HTERT RPE-1 (cell line): ENCODE results near the gene SPAG17.

Source experiments
- in situ Hi-C: fragments of 300-500 bp; cut with MboI; formaldehyde crosslinking; loops from 4 replicates; pipeline ENCODE4 v1.14.3; 2020; ENCODE audit warnings: low sequenced_read_pairs

Gene SPAG17

GRCh38 chr1:118185084-118185832, at the start of gene SPAG17:
Gene SPAG17 (minus strand): TSS chr1:118185228. CDS start chr1:118185157, 71 bp downstream.
- in situ Hi-C loops, result no loop called here

- in situ Hi-C loops, result no loop called here
Measured at GRCh38 chr1:118225471-118225870, 40.4 kb upstream of the SPAG17 start.

DNA sequence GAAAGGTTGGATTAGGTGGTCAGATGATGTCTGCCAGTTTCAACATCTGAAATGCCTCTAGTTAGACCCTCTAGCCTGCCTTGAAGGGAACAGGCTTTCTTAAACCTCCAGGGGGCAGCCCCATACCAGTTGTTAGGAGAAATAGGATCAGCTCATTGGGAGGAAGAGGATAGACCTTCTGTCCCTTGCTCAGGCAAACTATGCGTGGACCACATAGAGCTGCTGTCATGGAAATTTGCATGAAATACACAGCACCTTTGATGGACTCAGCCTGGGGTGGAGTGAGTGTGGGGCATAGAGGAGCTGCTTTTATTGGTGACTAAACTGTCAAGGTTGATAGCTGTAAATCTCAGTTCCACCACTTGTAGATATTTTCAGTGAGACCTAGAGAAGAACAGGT, 38.4 kb upstream of the SPAG17 start:
- in situ Hi-C loops, result no loop called here

GRCh38 chr1:118219438-118219837, 34.4 kb upstream of the SPAG17 start:
- in situ Hi-C loops, result no loop called here

- in situ Hi-C loops, result no loop called here
Measured at GRCh38 chr1:118217141-118217838, 32.3 kb upstream of the SPAG17 start.

DNA sequence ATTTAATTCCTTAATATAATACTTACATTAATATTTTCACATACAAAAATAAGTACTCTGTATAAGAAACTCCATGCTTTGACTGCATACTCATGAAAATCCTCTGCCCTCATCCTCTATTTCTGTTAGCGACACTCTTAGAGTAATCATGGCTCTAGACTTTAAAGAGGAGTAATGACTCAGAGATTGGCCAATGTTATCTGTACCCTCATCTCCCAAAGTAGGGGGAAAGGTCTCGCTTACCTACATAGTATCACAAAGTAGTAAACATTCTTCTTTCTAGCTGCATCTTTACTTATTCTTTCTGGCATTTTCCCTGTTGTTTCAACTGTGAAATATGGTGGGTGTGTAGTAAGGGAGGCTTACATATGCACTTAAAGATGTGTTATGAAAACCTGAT, 29.8 kb upstream of the SPAG17 start:
- in situ Hi-C loops, result no loop called here

DNA sequence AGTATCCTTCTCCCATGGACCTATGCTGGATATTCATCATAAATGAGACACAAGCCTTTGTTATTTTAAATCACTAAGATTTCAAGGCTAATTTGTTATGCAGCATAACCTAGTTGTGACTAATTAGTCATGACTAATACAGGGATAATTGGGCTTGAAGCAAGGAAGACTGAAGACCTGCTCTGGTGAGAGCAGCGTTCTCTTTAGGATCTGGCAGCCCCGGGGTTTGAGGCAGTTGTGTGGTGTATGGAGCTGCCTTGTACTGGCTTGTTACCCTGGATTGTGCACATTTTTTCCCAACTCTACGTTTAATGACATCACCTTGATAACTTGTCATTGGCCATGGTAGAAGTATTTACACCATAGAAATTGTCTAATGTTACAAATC, 25.7 kb upstream of the SPAG17 start:
- in situ Hi-C loops, result no loop called here

DNA sequence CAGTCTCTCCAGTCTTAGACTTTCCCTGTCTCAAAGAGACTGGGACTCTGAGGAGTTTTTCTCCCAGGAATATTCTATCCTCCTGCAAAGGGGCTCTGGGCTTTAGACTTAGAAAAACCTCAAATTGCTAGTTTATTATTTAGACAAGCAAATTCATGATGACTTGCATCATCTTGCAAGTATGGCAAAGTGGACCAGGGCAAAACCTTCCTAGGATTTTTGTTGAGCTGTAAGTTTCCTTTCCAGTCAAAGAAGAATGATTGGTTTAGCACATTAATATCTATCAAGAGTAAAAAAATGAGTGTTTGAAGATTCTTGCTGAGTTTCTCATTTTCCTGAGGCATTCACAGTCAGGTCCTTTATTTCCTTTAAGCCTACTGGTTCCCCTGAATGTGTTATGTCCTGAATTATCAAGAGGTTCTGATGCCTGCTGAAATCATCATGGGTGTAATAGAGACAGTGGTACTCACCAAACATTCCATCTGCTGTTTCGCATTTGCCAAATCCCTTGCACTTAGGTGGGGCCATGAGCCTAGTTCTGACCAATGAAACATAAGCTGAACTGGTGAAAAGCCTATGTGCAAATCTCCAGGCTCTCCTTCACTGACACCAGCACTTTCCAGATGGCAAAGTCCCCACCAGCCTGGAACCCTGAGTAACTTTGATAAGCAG, 25.2 kb upstream of the SPAG17 start:
- in situ Hi-C loops, result no loop called here

- in situ Hi-C loops, result no loop called here
Measured at GRCh38 chr1:118209648-118210047, 24.6 kb upstream of the SPAG17 start.

GRCh38 chr1:118206966-118207365, 21.9 kb upstream of the SPAG17 start:
- in situ Hi-C loops, result no loop called here

DNA sequence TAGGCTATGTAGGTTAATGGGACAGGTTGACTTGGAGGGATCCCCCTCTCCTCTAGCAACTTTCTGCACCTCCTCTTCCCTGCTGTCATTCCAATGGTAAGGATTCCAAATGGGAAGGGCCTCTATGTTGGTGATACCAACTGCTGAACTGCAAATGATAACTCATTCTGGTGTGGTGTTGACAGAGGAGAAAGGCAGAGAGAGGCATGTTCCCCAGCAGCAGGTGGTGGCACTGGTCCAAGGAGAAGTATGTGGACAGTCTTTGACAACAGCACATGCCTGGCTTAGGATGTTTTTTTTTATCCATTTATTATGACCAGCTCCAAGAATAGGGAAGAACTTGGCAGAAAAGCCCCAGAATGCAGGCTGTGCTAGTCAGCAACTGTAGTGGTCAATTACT, 19.6 kb upstream of the SPAG17 start:
- in situ Hi-C loops, result no loop called here

GRCh38 chr1:118204105-118204504, 19.1 kb upstream of the SPAG17 start:
- in situ Hi-C loops, result no loop called here

DNA sequence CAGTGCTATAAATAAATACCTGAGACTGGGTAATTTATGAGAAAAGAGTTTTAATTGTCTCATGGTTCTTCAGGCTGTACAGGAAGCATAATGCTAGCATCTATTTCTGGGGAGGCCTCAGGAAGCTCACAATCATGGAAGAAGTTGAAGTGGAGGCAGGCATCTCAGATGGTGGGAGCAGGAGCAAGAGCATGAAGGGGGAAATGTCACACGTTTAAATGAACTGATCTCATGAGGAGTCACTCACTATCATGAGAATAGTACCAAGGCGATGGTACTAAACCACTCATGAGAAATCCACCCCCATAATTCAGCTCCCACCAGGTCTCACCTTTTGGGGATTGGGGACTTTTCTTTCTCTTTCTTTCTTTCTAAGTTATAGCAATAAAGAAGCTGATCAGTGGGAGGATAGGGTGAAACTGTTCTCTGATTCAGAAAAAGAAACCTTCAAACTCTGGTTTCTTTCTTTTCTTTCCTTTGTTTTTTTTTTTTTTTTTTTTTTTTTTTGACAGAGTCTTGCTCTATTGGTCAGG, 17.1 kb upstream of the SPAG17 start:
- in situ Hi-C loops, result no loop called here

GRCh38 chr1:118201524-118201923, 16.5 kb upstream of the SPAG17 start:
- in situ Hi-C loops, result no loop called here

- in situ Hi-C loops, result no loop called here
Measured at GRCh38 chr1:118200836-118201235, 15.8 kb upstream of the SPAG17 start.

DNA sequence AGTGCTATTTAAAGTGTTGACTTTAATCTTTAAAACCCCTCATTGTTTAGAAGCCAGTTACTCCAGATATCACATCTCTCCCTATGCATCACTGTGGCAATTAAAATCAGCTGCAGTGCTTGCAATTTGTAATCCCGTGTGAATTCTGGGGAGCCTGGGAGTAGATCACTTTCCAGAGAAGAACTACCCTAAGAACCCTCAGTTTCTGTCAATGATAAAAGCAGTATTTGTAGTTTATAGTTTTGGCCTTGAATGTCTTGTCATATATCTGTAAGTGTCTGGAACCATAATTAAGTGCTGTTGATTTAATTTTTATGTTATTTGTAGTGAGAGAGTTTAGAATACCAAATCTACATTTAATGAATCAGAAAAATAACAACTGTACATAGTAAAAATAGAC, 5.5 kb upstream of the SPAG17 start:
- in situ Hi-C loops, result no loop called here

- in situ Hi-C loops, result no loop called here
Measured at GRCh38 chr1:118189564-118189963, 4.5 kb upstream of the SPAG17 start.

GRCh38 chr1:118188411-118188810, 3.4 kb upstream of the SPAG17 start:
- in situ Hi-C loops, result no loop called here

GRCh38 chr1:118186026-118186425, 998 bp upstream of the SPAG17 start:
- in situ Hi-C loops, result no loop called here

DNA sequence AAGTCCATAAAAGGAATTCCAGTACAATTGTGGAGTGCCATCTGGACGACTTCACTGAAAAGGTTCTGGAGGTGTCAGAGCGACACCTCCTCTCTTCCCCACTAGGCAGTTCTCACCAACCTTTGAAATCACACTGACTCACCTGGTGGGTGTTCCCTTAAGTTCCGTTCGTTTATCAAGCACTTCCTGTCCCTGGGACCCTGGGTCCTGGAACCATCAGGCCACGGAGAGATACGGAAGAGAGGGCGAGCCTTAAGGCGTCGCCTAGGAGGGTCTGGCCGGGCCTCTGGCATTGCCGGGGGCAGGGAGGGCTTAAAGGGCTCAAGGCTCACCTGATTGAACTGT, 317 bp downstream of the SPAG17 start:
- in situ Hi-C loops, result no loop called here

DNA sequence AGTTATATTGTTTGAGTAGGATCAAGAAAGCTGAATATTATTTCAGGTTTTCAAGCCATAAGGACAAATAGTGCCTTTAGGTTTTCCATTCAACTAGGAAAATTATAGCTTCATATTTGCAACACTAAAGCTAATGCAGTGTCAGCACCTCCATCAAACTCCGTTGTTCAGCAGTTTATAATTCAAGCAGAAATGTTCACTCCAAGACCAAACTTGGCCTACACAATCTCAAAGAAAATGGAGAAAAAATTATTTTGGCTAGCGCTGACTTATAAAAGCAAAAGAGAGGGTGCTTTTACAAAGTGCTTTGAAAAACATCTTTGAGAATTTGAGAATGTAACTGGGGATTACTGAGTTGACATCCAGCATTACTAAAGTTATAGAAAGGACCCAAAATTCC, 1.4 kb downstream of the SPAG17 start:
- in situ Hi-C loops, result no loop called here

- in situ Hi-C loops, result no loop called here
Measured at GRCh38 chr1:118177998-118178397, 7.0 kb downstream of the SPAG17 start.
